Right cardiac atrium (tissue), 5 donors: ENCODE data around the gene SPEN. TPM values are rescaled to one million over a fixed set of nuclear protein-coding genes. Genes with fewer than 3 reads are reported as not detected.

Source experiments
- ATAC-seq, 2 donors: fragments of 200-7000 bp; cut with Tn5 transposase; one replicate each; pipeline versions ENCODE4 v1.8.0 to v1.9.1; 2020; ENCODE audit warnings: moderate library complexity in 2 of 2, mild to moderate bottlenecking in 1 of 2
- DNase-seq, 3 donors: peaks; one replicate each; pipeline ENCODE4 v3.0.0-alpha.2; 2020
- H3K27ac ChIP-seq: one replicate; pipeline ENCODE4 v1.5.1; 2013; ENCODE audit warnings: mild to moderate bottlenecking, low read length, control low read depth, moderate library complexity
- H3K27me3 ChIP-seq: one replicate; pipeline ENCODE4 v1.6.1; 2013; ENCODE audit not compliant: control insufficient read depth, insufficient read depth
- H3K4me1 ChIP-seq: one replicate; pipeline ENCODE4 v1.6.1; 2013; ENCODE audit warnings: low read length; ENCODE audit not compliant: control insufficient read depth, insufficient read depth
- H3K4me3 ChIP-seq: one replicate; pipeline ENCODE4 v1.5.1; 2013; ENCODE audit warnings: low read length, control low read depth
- H3K9me3 ChIP-seq: one replicate; pipeline ENCODE4 v1.6.1; 2013; ENCODE audit warnings: low read length; ENCODE audit not compliant: control insufficient read depth
- WGBS: extraction: QIAGEN DNeasy Blood & Tissue Kit; methylation state at CpG from one replicate; pipeline ENCODE4 v1.1.7; 2013; 5-methylcytosine and 5-hydroxymethylcytosine counted together
- intact Hi-C, 4 donors: fragments of 100-400 bp; cut with DNase I; formaldehyde crosslinking; loops; one replicate each; pipeline versions ENCODE4 v1.11.0 to v1.14.0; 2022 to 2023
- polyA plus RNA-seq: library from polyadenylated mRNA; stranded (reverse); fragments of 200-250 nt; gene quantifications from one replicate; pipeline ENCODE4 v1.2.3, GENCODE V29; 2013
- total RNA-seq, 4 donors: library from RNA; stranded (reverse); fragmentation: NEBNext Ultra II Directional; extraction: Animal tissue kit (Norgen Biotek cat#: 25700); gene quantifications; one replicate each; pipeline ENCODE4 v1.2.1, GENCODE V29; 2021
- donor health status: healthy with polysubstance abuse.
- donor health status: DM: no; HTN: yes; CAD: no.
- donor health status: DM: no; HTN: no; CAD: no.
- donor health status: DM: no; HTN: yes; CAD: no; lungs with severe emphysema.
- donor health status: DM: yes; HTN: yes; CAD: no.

Gene SPEN
- total and polyA plus RNA-seq, 5 donors, result 15.2 to 34.2 (median 31.5) TPM

DNA sequence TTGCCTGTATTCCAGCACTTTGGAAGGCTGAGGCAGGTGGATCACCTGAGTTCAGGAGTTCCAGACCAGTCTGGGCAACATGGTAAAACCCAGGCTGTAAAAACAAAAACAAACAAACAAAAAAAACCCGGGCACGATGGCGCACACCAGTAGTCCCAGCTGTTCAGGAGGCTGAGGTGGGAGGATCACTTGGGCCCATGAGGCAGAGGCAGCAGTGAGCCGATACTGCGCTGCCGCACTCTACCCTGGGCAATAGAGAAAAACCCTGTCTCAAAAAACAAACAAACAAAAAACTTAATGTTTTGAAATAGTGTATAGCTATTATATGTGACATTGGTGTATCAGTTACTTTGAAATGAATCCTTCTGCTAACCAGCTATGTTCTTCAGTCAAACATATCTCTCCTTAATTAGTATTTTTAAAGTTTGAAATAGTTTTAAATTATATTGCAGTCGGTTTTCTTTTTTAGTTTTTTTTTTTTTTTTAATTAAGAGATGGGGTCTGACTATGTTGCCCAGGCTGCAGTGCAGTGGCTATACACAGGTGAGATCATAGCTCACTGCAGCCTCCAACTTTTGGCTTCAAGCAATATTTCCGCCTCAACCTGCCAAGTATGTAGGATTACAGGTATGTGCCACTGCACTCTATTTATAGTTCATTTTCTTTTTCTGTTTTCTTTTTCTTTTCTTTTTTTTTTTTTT, 11.3 kb downstream of the SPEN start:
- Histone ChIP-seq H3K27ac (no peak overlapping the region), H3K4me1 (peaks cover 7% of the 10 kb centered on the region), H3K4me3 (no peak overlapping the region), H3K9me3 (no peaks in the 10 kb centered on the region), H3K27me3 (no peaks in the 10 kb centered on the region)
- 95% methylated on average over 8 of the region's 8 CpGs for WGBS
- no peak for ATAC-seq
- intact Hi-C loops, result no loop called here
- DNase-seq, result no peak

DNA sequence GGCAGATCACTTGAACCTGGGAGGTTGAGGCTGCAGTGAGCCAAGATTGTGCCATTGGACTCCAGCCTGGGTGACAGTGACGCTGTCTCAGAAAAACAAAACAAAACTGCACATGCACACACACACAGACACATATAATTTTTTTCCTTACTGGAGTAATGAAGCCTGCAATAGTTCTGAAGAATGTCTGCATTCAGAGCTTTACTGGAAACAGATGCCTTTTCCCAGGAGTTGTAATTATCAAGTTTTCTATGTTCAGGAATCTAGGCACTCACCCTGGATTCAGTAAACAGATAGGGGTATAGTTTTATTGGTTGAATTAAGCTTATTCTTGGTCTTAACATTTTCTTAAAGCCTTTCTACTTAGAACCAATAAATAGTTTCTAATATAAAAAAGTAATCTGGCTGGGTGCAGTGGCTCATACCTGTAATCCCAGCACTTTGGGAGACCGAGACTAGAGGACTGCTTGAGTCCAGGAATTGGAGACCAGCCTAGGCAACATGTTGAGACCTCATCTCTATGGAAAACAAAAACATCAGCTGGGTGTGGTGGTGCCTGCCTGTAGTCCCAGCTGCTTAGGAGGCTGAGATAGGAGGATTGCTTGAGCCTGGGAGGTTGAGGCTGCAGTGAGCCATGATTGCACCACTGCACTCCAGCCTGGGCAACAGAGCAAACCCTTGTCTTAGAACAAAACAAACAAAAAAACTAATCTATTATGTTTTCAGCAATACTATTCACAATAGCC, 15.8 kb downstream of the SPEN start:
- no peak overlapping the region for H3K4me3 ChIP-seq
- H3K27me3 ChIP-seq, result no peaks in the 10 kb centered on the region
- no peak overlapping the region for H3K27ac ChIP-seq
- DNase-seq, result no peak
- ATAC-seq, result no peak
- H3K9me3 ChIP-seq, result no peaks in the 10 kb centered on the region
- intact Hi-C loops, result no loop called here
- 78% methylated on average over 2 of the region's 2 CpGs for WGBS
- H3K4me1 ChIP-seq, result peaks cover 9% of the 10 kb centered on the region

DNA sequence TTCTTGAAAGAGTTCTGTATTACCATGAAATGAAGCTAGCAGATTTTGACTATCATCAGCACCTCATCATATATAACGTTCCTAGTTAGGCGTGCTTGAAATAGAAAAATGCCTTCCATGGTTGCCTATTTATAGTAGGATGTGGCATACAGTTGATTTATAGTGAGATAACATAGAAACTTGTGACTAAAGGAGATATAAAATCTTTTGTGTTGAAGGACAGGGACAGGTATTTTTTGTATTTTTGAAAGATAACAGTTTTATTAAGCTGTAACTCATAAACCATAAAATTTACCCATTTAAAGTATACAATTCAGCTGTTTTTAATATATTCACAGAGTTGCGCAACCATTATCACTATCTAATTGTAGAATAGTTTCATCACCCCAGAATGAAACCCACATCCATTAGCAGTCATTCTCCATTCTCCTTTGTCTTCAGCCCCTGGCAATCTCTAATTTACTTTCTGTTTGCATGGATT, 19.3 kb downstream of the SPEN start:
- H3K27me3 ChIP-seq, result no peaks in the 10 kb centered on the region
- ATAC-seq (no peak), DNase-seq (no peak)
- no peak overlapping the region for H3K27ac ChIP-seq
- no peaks in the 10 kb centered on the region for H3K9me3 ChIP-seq
- intact Hi-C loops, result no loop called here
- peaks cover 10% of the 10 kb centered on the region for H3K4me1 ChIP-seq
- H3K4me3 ChIP-seq, result no peak overlapping the region
- 80% methylated on average over 3 of the region's 3 CpGs for WGBS

DNA sequence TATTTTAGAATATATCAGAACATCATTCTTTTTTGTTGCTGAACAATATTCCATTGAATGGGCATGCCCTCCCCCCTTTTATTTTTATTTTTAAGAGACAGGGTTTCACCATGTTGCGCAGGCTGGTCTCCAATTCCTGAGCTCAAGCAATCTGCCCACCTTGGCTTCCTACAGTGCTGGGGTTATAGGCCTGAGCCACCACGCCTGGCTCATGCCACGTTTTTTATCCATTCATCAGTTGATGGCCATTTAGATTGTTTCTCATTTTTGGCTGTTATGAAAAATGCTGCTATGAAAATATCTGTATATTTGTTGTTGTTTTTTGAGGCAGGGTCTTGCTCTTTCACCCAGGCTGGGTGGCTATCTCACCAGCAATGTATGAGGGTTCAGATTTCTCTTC, 19.8 kb downstream of the SPEN start:
- DNase-seq, result no peak
- H3K9me3 ChIP-seq, result no peaks in the 10 kb centered on the region
- no peak overlapping the region for H3K4me3 ChIP-seq
- intact Hi-C loops, result no loop called here
- ATAC-seq, result no peak
- H3K4me1 ChIP-seq, result peaks cover 10% of the 10 kb centered on the region
- 87% methylated on average over 3 of the region's 3 CpGs for WGBS
- H3K27ac ChIP-seq, result no peak overlapping the region
- H3K27me3 ChIP-seq, result no peaks in the 10 kb centered on the region

DNA sequence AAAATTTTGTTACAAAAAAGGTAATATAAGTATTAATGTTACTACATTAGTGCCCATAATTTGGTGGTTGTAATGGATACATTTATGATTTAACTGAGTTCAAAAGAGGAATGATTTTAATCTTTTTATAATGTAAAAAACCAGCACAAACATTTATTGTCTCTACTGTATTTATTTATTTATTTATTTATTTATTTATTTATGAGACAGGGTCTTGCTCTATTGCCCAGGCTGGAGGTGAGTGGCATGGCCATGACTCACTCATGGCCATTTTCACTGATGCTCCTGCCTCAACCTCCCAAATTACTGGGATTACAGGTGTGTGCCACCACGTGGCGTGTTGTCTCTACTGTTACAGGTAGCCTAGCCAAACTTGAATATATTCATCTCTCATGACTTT, 21.9 kb downstream of the SPEN start:
- DNase-seq, result no peak
- H3K4me1 ChIP-seq, result peaks cover 7% of the 10 kb centered on the region
- intact Hi-C loops, result no loop called here
- H3K4me3 ChIP-seq, result no peak overlapping the region
- H3K27me3 ChIP-seq, result no peaks in the 10 kb centered on the region
- no peak for ATAC-seq
- H3K27ac ChIP-seq, result no peak overlapping the region
- 96% methylated on average over 2 of the region's 2 CpGs for WGBS
- H3K9me3 ChIP-seq, result no peaks in the 10 kb centered on the region

DNA sequence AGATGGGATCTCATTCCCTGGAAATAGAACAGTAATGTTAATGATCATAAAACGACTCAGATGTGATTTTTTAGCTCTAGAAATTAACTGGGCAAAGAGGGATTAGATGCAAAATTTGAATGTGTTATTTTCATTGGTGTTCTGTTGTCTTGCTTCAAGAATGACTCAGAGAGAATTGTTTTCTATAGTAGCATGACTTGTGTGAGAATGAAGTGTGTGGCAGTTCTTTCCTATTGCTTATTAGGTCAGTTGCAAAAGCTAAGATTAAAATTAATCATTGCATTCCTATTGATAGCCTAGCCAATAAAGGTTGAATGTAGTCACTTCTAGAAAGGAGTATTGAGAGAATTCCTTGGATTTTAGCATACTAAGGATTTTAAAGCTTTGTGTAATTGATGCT, 22.9 kb downstream of the SPEN start:
- peaks cover 7% of the 10 kb centered on the region for H3K4me1 ChIP-seq
- no peak overlapping the region for H3K27ac ChIP-seq
- no peaks in the 10 kb centered on the region for H3K9me3 ChIP-seq
- DNase-seq, result no peak
- no peak overlapping the region for H3K4me3 ChIP-seq
- no peaks in the 10 kb centered on the region for H3K27me3 ChIP-seq
- intact Hi-C loops, result no loop called here
- no peak for ATAC-seq
- WGBS, result 71% methylated on average over 1 of the region's 1 CpG

DNA sequence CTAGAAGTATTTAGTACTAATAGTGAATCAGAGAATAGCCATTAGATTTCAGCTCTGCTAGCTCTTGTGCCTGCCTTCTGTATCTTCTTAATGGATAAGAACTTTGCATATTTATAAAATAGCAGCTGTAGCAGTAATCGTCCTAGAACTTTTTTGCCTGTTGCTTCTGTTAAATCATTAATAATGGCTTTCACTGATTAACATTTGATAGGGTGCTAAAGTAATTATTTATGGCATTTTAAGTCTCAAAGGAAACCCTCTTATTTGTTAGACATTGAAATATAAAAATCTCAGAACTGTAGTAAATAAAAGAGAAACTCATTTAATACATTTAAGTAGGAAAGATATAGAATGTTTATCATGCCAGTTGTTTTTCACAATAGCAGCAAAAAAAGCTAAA, 27.0 kb downstream of the SPEN start:
- Histone ChIP-seq H3K27ac (no peak overlapping the region), H3K9me3 (no peaks in the 10 kb centered on the region), H3K4me3 (no peak overlapping the region), H3K27me3 (no peaks in the 10 kb centered on the region), H3K4me1 (peaks cover 4% of the 10 kb centered on the region)
- DNase-seq (no peak), ATAC-seq (no peak)
- 51% methylated on average over 1 of the region's 1 CpG for WGBS
- intact Hi-C loops, result no loop called here

DNA sequence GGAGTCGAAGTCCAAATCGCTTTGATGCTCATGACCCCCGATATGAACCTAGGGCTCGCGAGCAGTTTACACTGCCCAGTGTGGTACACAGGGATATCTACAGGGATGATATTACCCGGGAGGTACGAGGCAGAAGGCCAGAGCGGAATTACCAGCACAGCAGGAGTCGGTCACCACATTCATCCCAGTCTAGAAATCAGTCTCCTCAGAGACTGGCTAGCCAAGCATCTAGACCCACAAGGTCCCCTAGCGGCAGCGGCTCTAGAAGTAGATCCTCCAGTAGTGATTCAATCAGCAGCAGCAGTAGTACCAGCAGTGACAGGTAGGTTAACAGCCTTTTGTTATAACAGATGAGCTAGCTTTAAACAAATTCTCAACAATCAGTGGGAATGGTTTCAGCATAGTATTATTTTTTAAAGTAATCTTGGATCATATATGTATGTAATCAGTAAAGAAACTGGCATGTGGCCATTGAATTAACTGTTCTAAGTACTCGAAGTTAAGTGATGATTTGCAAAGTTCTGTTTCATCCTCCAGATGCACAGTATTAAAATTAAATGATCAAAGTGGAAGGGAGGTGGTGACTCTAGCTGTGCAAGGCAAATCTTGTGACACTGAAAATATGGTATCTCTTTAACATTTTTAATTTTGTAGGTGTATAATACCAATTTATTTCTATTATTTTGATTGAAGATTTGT, 29.0 kb downstream of the SPEN start:
- DNase-seq, result no peak
- Histone ChIP-seq H3K27me3 (no peaks in the 10 kb centered on the region), H3K9me3 (no peaks in the 10 kb centered on the region), H3K4me1 (no peaks in the 10 kb centered on the region), H3K27ac (no peak overlapping the region), H3K4me3 (no peak overlapping the region)
- no peak for ATAC-seq
- intact Hi-C loops, result no loop called here
- WGBS, result 89% methylated on average over 12 of the region's 12 CpGs

DNA sequence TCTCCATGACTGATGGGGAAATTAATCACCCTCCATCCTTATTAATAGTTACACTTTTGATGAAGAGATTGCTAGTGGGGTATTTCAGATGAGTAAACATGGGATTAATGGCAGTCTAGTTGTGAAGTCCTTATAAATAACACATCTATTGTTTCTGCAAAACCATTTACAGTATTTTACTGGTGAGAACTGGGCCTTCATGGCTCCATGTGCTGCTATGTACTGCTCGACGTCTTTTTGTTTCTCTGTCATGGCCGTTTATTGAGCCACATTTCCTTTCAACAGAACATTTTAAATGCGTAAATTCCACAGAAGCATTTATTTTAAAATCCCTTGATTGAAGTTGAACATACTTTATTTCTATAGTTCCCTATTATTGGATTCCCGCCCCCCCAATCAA, 34.5 kb downstream of the SPEN start:
- DNase-seq (no peak), ATAC-seq (no peak)
- 92% methylated on average over 5 of the region's 5 CpGs for WGBS
- Histone ChIP-seq H3K4me3 (no peak overlapping the region), H3K27me3 (no peaks in the 10 kb centered on the region), H3K9me3 (no peaks in the 10 kb centered on the region), H3K4me1 (peaks cover 2% of the 10 kb centered on the region), H3K27ac (no peak overlapping the region)
- intact Hi-C loops, result loop anchor here in 1 of 4 donors (10.0 kb wide), 1 partner anchor 47 kb away; no protein-coding TSS in a partner anchor

DNA sequence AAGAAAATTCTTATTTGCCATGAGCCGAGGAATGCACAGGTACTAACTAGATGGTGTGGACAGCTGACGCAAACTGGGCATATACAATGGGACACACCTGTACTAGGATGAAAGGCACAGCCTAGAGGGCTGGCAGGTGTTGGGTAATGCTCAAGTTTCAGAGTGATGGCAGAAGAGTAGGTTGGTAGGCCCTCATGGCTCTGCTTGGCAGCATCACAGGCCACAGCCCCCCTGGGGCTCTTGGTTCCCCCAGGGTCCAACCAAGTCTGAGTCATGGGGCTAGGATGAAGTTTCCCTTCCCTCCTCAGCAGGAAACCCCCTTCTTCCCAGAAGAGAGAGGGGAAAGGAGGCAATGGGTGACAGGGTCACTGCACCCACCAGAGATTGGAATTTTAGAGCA, 35.2 kb downstream of the SPEN start:
- Histone ChIP-seq H3K4me1 (peaks cover 3% of the 10 kb centered on the region), H3K4me3 (no peak overlapping the region), H3K9me3 (no peaks in the 10 kb centered on the region), H3K27me3 (no peaks in the 10 kb centered on the region), H3K27ac (no peak overlapping the region)
- WGBS, result 100% methylated on average over 2 of the region's 2 CpGs
- intact Hi-C loops, result loop anchor here in 1 of 4 donors (10.0 kb wide), 1 partner anchor 48 kb away; no protein-coding TSS in a partner anchor
- DNase-seq, result no peak
- no peak for ATAC-seq

DNA sequence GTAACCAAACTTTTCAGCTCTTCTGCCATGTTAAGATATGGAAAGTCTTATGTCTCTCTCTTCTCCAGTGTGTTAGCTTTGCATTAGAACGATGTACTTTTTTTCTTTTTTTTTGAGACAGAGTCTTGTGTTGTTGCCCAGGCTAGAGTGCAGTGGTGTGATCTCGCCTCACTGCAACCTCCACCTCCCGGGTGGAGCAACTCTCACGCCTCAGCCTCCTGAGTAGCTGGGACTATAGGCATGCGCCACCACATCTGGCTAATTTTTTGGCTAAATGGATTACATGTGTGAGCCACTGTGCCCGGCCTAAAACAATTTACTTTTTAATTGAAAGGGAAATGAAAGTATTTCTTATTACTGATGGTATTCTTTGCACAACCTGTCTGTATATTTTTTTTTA, 35.8 kb downstream of the SPEN start:
- intact Hi-C loops, result loop anchor here in 1 of 4 donors (10.0 kb wide), 1 partner anchor 49 kb away; no protein-coding TSS in a partner anchor
- Histone ChIP-seq H3K4me3 (no peak overlapping the region), H3K27me3 (no peaks in the 10 kb centered on the region), H3K27ac (no peak overlapping the region), H3K4me1 (peaks cover 3% of the 10 kb centered on the region), H3K9me3 (no peaks in the 10 kb centered on the region)
- 80% methylated on average over 6 of the region's 6 CpGs for WGBS
- no peak for DNase-seq
- ATAC-seq, result no peak
